NCI-H2107 (cell line): ENCODE results near the gene CTIF.
A peak's percentile ranks its signal among the peaks of the same experiment; 100 is the strongest.

ENCODE experiments used
- DNase-seq: peaks from one replicate; lab custom pipeline; 2025; lab: John Stamatoyannopoulos, UW

CTIF gene

GRCh38 chr18:48851599-48851960 lies 312.7 kb downstream of the CTIF start:
- DNase-seq: no peak

GRCh38 chr18:48852292-48852691 lies 313.5 kb downstream of the CTIF start:
- no peak for DNase-seq

GRCh38 chr18:48852794-48853193 lies 314.0 kb downstream of the CTIF start:
- DNase-seq: no peak

- DNase-seq: no peak
Measured at GRCh38 chr18:48853588-48853987, 314.8 kb downstream of the CTIF start.

GRCh38 chr18:48854780-48855179 lies 315.9 kb downstream of the CTIF start:
- no peak for DNase-seq

GRCh38 chr18:48855422-48856377 lies 316.9 kb downstream of the CTIF start:
- DNase-seq: no peak

- DNase-seq: no peak
Measured at GRCh38 chr18:48857023-48857694, 318.3 kb downstream of the CTIF start.

GRCh38 chr18:48858676-48859075 lies 319.8 kb downstream of the CTIF start:
- DNase-seq: no peak

GRCh38 chr18:48859311-48860268 lies 320.8 kb downstream of the CTIF start:
- DNase-seq: peak; percentile 44

GRCh38 chr18:48860269-48861180 lies 321.7 kb downstream of the CTIF start:
- DNase-seq: no peak

- DNase-seq: no peak
Measured at GRCh38 chr18:48861181-48861708, 322.4 kb downstream of the CTIF start.

GRCh38 chr18:48862132-48862531 lies 323.3 kb downstream of the CTIF start:
- no peak for DNase-seq

GRCh38 chr18:48862678-48863270 lies 323.9 kb downstream of the CTIF start:
- DNase-seq: no peak

GRCh38 chr18:48863432-48864065 lies 324.7 kb downstream of the CTIF start:
- no peak for DNase-seq

- DNase-seq: no peak
Measured at GRCh38 chr18:48864876-48865275, 326.0 kb downstream of the CTIF start.

- DNase-seq: peak; percentile 75
Measured at GRCh38 chr18:48866028-48866733, 327.4 kb downstream of the CTIF start.

- no peak for DNase-seq
Measured at GRCh38 chr18:48866856-48867255, 328.0 kb downstream of the CTIF start.

- no peak for DNase-seq
Measured at GRCh38 chr18:48867978-48868377, 329.1 kb downstream of the CTIF start.
